Panc1 (cell line): Measurements from ENCODE around the gene FCHSD2. TPM values are rescaled to one million over a fixed set of nuclear protein-coding genes. Genes with fewer than 3 reads are reported as not detected.

ENCODE experiments used
- ATAC-seq: fragments of 200-7000 bp; cut with Tn5 transposase; 2 replicates; pipeline ENCODE4 v1.9.1; 2020; ENCODE audit warnings: mild to moderate bottlenecking, moderate library complexity
- BruUV-seq: library from RNA; stranded (reverse); fragments of 400-500 nt; replicated peaks from 2 replicates; lab custom pipeline; 2021; lab: Mats Ljungman, UMichigan
- CTCF ChIA-PET: fragments of 300-600 bp; sonication (Branson Sonifier 250); formaldehyde crosslinking; loops from one replicate; lab custom pipeline; 2022; ENCODE audit warnings: antibody characterized with exemption; lab: Charles Lee
- POLR2A ChIA-PET: fragments of 300-600 bp; sonication (Branson Sonifier 250); formaldehyde crosslinking; loops from one replicate; lab custom pipeline; 2022; ENCODE audit warnings: antibody characterized with exemption; lab: Charles Lee
- DNase-seq: peaks from one replicate; pipeline ENCODE4 v3.0.0-alpha.2; 2010; ENCODE audit warnings: low read depth, low spot score
- H3K27ac ChIP-seq: 2 replicates; pipeline ENCODE4 v1.5.1; 2011; ENCODE audit warnings: mild to moderate bottlenecking, low read length, inconsistent platforms
- H3K27me3 ChIP-seq: fragments of 200-500 bp; sonication (Bioruptor generic); 2 replicates; pipeline ENCODE4 v1.6.0; 2014; ENCODE audit warnings: low read length, inconsistent platforms; ENCODE audit not compliant: control insufficient read depth, insufficient read depth
- H3K36me3 ChIP-seq: fragments of 200-500 bp; sonication (Bioruptor generic); 2 replicates; pipeline ENCODE4 v1.5.1; 2014; ENCODE audit warnings: inconsistent platforms, mild to moderate bottlenecking, low read length, moderate library complexity; ENCODE audit not compliant: control insufficient read depth, insufficient read depth
- H3K4me1 ChIP-seq: 2 replicates; pipeline ENCODE4 v1.5.1; 2011; ENCODE audit warnings: inconsistent platforms, mild to moderate bottlenecking, low read length, moderate library complexity; ENCODE audit not compliant: control insufficient read depth, insufficient read depth
- H3K4me3 ChIP-seq, 2 experiments: 2 replicates each; pipeline ENCODE4 v1.5.1; 2011 to 2012; ENCODE audit warnings: low read depth in 2 of 2, low read length in 2 of 2, mild to moderate bottlenecking in 2 of 2, inconsistent platforms in 1 of 2, moderate library complexity in 1 of 2
- H3K9me3 ChIP-seq: fragments of 200-500 bp; sonication (Bioruptor generic); 2 replicates; pipeline ENCODE4 v1.5.1; 2014; ENCODE audit warnings: low read depth, mild to moderate bottlenecking, inconsistent platforms, low read length, moderate library complexity; ENCODE audit not compliant: control insufficient read depth, insufficient read depth
- CTCF ChIP-seq: fragments of 450-650 bp; IDR thresholded peaks from 2 replicates; pipeline ENCODE4 v1.5.1; 2017; ENCODE audit warnings: mild to moderate bottlenecking
- POLR2AphosphoS5 ChIP-seq: IDR thresholded peaks from 2 replicates; pipeline ENCODE4 v1.6.1; 2012; ENCODE audit warnings: mild to moderate bottlenecking, low read depth, low read length, moderate library complexity
- REST ChIP-seq, 2 experiments: IDR thresholded peaks; 2 replicates each; pipeline ENCODE4 v1.6.1; 2011 to 2012; ENCODE audit warnings: low read depth in 2 of 2, control low read depth in 1 of 2, low read length in 1 of 2, mild to moderate bottlenecking in 1 of 2, moderate library complexity in 1 of 2; ENCODE audit not compliant: insufficient read depth in 1 of 2
- SIN3A ChIP-seq: IDR thresholded peaks from 2 replicates; pipeline ENCODE4 v1.6.1; 2012; ENCODE audit warnings: low read depth, mild to moderate bottlenecking, low read length, moderate library complexity, borderline replicate concordance; ENCODE audit not compliant: insufficient read depth
- TCF7L2 ChIP-seq: IDR thresholded peaks from 2 replicates; pipeline ENCODE4 v1.6.1; 2011; ENCODE audit warnings: mild to moderate bottlenecking, low read depth, low read length, inconsistent platforms
- in situ Hi-C: cut with HindIII; loops from 2 replicates; pipeline ENCODE4 v1.10.0; 2016; ENCODE audit warnings: low sequenced_read_pairs, low pct_unique_long_range_greater_than_20kb
- intact Hi-C: fragments of 100-400 bp; cut with micrococcal nuclease; formaldehyde crosslinking; loops from one replicate; pipeline ENCODE4 v1.10.0; 2022; ENCODE audit not compliant: unreplicated experiment
- total RNA-seq: library from RNA; stranded (reverse); gene quantifications from one replicate; pipeline ENCODE4 v1.2.1, GENCODE V29; 2021; ENCODE audit not compliant: unreplicated experiment

Gene FCHSD2
- total RNA-seq, 1 experiment from 2014 or later, result 31.8 TPM

GRCh38 chr11:72863091-72863490 lies 279.0 kb downstream of the FCHSD2 start:
- no peaks in the 10 kb centered on the region for H3K9me3 ChIP-seq
- no peaks in the 10 kb centered on the region for H3K36me3 ChIP-seq
- no peak for TF ChIP-seq TCF7L2
- TF ChIP-seq CTCF, result no peak
- no peak for TF ChIP-seq POLR2AphosphoS5
- no peak for TF ChIP-seq SIN3A
- TF ChIP-seq REST (IDR thresholded peaks at IDR 0.05; ENCODE audit: insufficient read depth in 1 of 2, low read depth in 2 of 2, low read length in 1 of 2), result no peak
- in situ Hi-C loops, result no loop called here
- no peaks in the 10 kb centered on the region for H3K27me3 ChIP-seq
- DNase-seq (no peak), ATAC-seq (no peak)
- H3K27ac ChIP-seq, result no peak overlapping the region
- intact Hi-C loops, result no loop called here
- H3K4me1 ChIP-seq, result no peaks in the 10 kb centered on the region
- H3K4me3 ChIP-seq, result no peak overlapping the region
- BruUV-seq, result no TSS peak
- POLR2A ChIA-PET, result interaction anchor here (0.7 kb wide), 1 partner anchor 544 kb away, joined by 3 read pairs; no protein-coding TSS in a partner anchor
- CTCF ChIA-PET, result no interaction called here

- no peak overlapping the region for H3K4me3 ChIP-seq
- DNase-seq (no peak), ATAC-seq (no peak)
- no TSS peak for BruUV-seq
- no peaks in the 10 kb centered on the region for H3K27me3 ChIP-seq
- no peaks in the 10 kb centered on the region for H3K4me1 ChIP-seq
- H3K36me3 ChIP-seq, result no peaks in the 10 kb centered on the region
- H3K9me3 ChIP-seq, result no peaks in the 10 kb centered on the region
- CTCF ChIA-PET, result no interaction called here
- POLR2A ChIA-PET, result no interaction called here
- TF ChIP-seq POLR2AphosphoS5 (no peak), TCF7L2 (no peak), CTCF (no peak), REST (IDR thresholded peaks at IDR 0.05; ENCODE audit: insufficient read depth in 1 of 2, low read depth in 2 of 2, low read length in 1 of 2) (no peak), SIN3A (no peak)
- H3K27ac ChIP-seq, result no peak overlapping the region
- in situ Hi-C loops (no loop called here), intact Hi-C loops (no loop called here)
Observed at GRCh38 chr11:72860592-72860991, 281.5 kb downstream of the FCHSD2 start.
